OCI-LY7 (cell line): ENCODE measurements around the gene TNS1. TPM values are rescaled to one million over a fixed set of nuclear protein-coding genes. Genes with fewer than 3 reads are reported as not detected.

Experiments used
- BruUV-seq: library from RNA; stranded (reverse); fragments of 400-500 nt; replicated peaks from 2 replicates; lab custom pipeline; 2021; lab: Mats Ljungman, UMichigan
- CTCF ChIA-PET: fragments of 300-600 bp; sonication (Branson Sonifier 250); formaldehyde crosslinking; loops from one replicate; lab custom pipeline; 2022; ENCODE audit warnings: antibody characterized with exemption; ENCODE audit not compliant: unreplicated experiment; lab: Charles Lee
- POLR2A ChIA-PET: fragments of 300-600 bp; sonication (Branson Sonifier 250); formaldehyde crosslinking; loops from one replicate; lab custom pipeline; 2022; ENCODE audit warnings: antibody characterized with exemption; lab: Charles Lee
- DNase-seq: peaks from one replicate; pipeline ENCODE4 v3.0.0-alpha.2; 2015; ENCODE audit warnings: low spot score
- H2AFZ ChIP-seq: fragments of 200-600 bp; sonication (generic), shearing (Covaris generic); 2 replicates; pipeline ENCODE4 v1.6.1; 2014; ENCODE audit warnings: mild to moderate bottlenecking, antibody characterized with exemption, low read length, moderate library complexity
- H3K27ac ChIP-seq: fragments of 200-600 bp; sonication (generic); 2 replicates; pipeline ENCODE4 v1.5.1; 2014; ENCODE audit warnings: mixed run types, low read depth, mild to moderate bottlenecking, moderate library complexity, low read length, inconsistent platforms; ENCODE audit not compliant: poor library complexity, severe bottlenecking
- H3K36me3 ChIP-seq: fragments of 200-600 bp; sonication (generic); 2 replicates; pipeline ENCODE4 v1.6.1; 2014; ENCODE audit warnings: mild to moderate bottlenecking, antibody characterized with exemption, low read length, moderate library complexity, mixed read lengths; ENCODE audit not compliant: insufficient read depth
- H3K4me1 ChIP-seq: fragments of 200-600 bp; sonication (generic); 2 replicates; pipeline ENCODE4 v1.5.1; 2014; ENCODE audit warnings: mild to moderate bottlenecking, low read length; ENCODE audit not compliant: insufficient read depth, poor library complexity, severe bottlenecking
- H3K4me2 ChIP-seq: fragments of 200-600 bp; sonication (generic); 2 replicates; pipeline ENCODE4 v1.6.1; 2014; ENCODE audit warnings: mild to moderate bottlenecking, low read length
- H3K4me3 ChIP-seq: fragments of 200-600 bp; sonication (generic); 2 replicates; pipeline ENCODE4 v1.5.1; 2014; ENCODE audit warnings: mild to moderate bottlenecking, low read depth, low read length; ENCODE audit not compliant: poor library complexity, severe bottlenecking
- H3K79me2 ChIP-seq: fragments of 200-600 bp; sonication (generic); 2 replicates; pipeline ENCODE4 v1.6.1; 2016; ENCODE audit warnings: low read depth, mild to moderate bottlenecking, low read length, moderate library complexity, mixed read lengths; ENCODE audit not compliant: insufficient read depth
- H3K9me2 ChIP-seq: fragments of 200-600 bp; sonication (generic); 2 replicates; pipeline ENCODE4 v1.6.1; 2016; ENCODE audit warnings: mild to moderate bottlenecking, low read length, mixed read lengths; ENCODE audit not compliant: insufficient read depth
- H3K9me3 ChIP-seq: fragments of 200-600 bp; sonication (generic); 2 replicates; pipeline ENCODE4 v1.6.1; 2014; ENCODE audit warnings: mild to moderate bottlenecking, mixed run types, low read length, mixed read lengths
- H4K20me1 ChIP-seq: fragments of 200-600 bp; sonication (generic); 2 replicates; pipeline ENCODE4 v1.6.1; 2014; ENCODE audit warnings: mild to moderate bottlenecking, antibody characterized with exemption, low read length, moderate library complexity, mixed read lengths; ENCODE audit not compliant: insufficient read depth
- CTCF ChIP-seq: fragments of 200-600 bp; sonication (generic); conservative IDR thresholded peaks from 2 replicates; pipeline ENCODE4 v1.5.1; 2014; ENCODE audit warnings: mild to moderate bottlenecking, antibody characterized with exemption, low read length, moderate library complexity, mixed read lengths
- EZH2phosphoT487 ChIP-seq: fragments of 200-600 bp; sonication (generic); IDR thresholded peaks from 2 replicates; pipeline ENCODE4 v1.6.1; 2018; ENCODE audit warnings: low read depth, borderline replicate concordance, mild to moderate bottlenecking, mixed run types, antibody characterized with exemption, low read length, moderate library complexity, mixed read lengths
- intact Hi-C: fragments of 100-400 bp; cut with micrococcal nuclease; formaldehyde crosslinking; loops from one replicate; pipeline ENCODE4 v1.10.0; 2022; ENCODE audit not compliant: unreplicated experiment
- total RNA-seq, 2 experiments: library from RNA; depleted of rRNA in 1 of 2; stranded (reverse); fragments of >200 nt in 1 of 2; shearing (Covaris generic) in 1 of 2; gene quantifications; 2 replicates each; pipeline ENCODE4 v1.2.3, GENCODE V29; 2014 to 2022

Gene TNS1
- total RNA-seq, 2 experiments from 2014 or later = not detected

DNA sequence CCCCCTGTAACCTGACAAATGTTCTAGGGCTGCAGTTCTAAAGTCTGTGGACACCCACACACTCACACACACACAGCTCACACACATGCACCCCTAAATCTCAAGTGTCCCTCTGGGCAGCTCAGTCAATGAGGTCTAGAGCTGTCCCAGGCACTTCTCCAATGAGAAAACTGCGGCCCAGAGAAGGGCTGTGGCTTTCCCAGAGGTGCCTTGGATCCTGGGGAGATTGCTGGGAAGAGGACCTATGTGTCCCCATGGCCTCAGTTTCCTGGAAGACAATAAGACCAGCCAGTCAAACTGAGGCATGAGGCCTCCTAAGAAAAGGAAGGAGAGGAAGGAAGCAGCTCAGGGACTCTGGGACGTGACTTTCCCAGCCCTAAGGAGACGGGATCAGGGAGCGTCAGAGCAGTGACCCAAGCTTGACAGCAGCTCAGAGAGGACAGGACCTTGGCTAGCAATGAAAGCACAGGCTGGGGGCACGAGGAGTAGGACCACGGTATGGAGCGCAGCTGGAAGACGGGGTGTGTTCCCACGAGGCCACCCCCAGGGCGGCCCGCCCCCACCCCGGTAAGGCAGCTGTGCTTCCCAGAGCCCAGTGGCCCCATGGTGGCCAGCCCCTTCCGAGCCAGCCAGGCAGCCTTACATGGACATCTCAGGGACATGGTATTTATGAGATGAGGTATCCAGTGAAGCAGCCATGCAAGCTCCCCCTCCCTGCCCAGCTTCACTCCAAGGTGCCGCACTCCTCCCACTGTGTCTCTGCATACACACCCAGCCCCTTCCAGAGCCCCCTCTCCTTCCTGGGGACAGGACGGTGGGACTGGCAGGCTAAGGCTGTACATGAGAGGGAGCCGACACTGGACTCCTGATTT lies 46.0 kb downstream of the TNS1 start:
- Histone ChIP-seq H3K9me3 (no peaks in the 10 kb centered on the region), H3K4me3 (no peak overlapping the region), H4K20me1 (no peaks in the 10 kb centered on the region), H3K27ac (no peak overlapping the region), H3K4me1 (no peaks in the 10 kb centered on the region), H3K4me2 (no peak overlapping the region), H3K79me2 (no peaks in the 10 kb centered on the region), H2AFZ (no peak overlapping the region), H3K36me3 (no peaks in the 10 kb centered on the region), H3K9me2 (no peaks in the 10 kb centered on the region)
- POLR2A ChIA-PET = interaction anchor here (0.6 kb wide), 2 partner anchors 34 to 85 kb away, joined by 3 to 4 read pairs; no protein-coding TSS in a partner anchor
- intact Hi-C loops = no loop called here
- CTCF ChIA-PET = no interaction called here
- no peak for DNase-seq
- no TSS peak for BruUV-seq
- no peak for TF ChIP-seq CTCF
- no peak for TF ChIP-seq EZH2phosphoT487

GRCh38 chr2:217955881-217956493 lies 46.8 kb downstream of the TNS1 start:
- H3K27ac ChIP-seq = no peak overlapping the region
- no peak for TF ChIP-seq EZH2phosphoT487
- no peak for TF ChIP-seq CTCF
- no peaks in the 10 kb centered on the region for H4K20me1 ChIP-seq
- BruUV-seq = no TSS peak
- DNase-seq = no peak
- ChIA-PET POLR2A (no interaction called here), CTCF (no interaction called here)
- no peaks in the 10 kb centered on the region for H3K9me2 ChIP-seq
- intact Hi-C loops = no loop called here
- no peaks in the 10 kb centered on the region for H3K4me1 ChIP-seq
- H3K79me2 ChIP-seq = no peaks in the 10 kb centered on the region
- H3K9me3 ChIP-seq = no peaks in the 10 kb centered on the region
- H2AFZ ChIP-seq = no peak overlapping the region
- H3K36me3 ChIP-seq = no peaks in the 10 kb centered on the region
- H3K4me2 ChIP-seq = no peak overlapping the region
- no peak overlapping the region for H3K4me3 ChIP-seq
